ENCODE data around the gene CAMK1D.

DNA sequence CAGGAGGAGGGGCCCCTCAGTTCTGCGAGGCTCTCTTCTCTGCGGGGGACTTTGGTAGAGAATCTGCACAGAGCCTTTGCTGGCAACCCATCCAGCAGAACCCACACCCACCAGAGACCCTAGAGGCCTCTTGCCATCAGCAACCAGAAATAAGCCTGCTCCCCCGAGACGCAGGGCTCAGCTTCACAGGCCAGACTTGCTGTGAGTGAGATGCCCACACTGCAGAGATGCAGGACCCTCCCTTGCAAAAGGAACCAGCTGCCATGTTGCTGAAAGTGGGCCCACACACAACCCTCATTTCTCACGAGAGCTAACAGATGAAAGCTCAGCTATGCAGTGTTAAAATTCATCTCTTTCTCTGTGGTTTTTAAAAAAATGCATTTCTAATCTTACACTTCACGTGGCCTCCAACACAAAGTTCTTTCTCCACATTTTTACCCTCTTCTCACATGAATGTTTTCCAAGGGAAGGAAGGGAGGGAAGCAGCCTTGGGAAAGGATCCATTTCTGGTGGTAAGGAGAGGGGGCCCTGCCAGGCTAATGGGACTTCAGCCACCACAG, 480.6 kb downstream of the CAMK1D start:
- TF ChIP-seq POLR2A (IDR thresholded peaks at IDR 0.05) (no peak), CTCF (IDR thresholded peaks at IDR 0.05) (no peak)
